Renal pelvis (tissue), 12 donors: ENCODE data around the gene C1orf116. TPM values are rescaled to one million over a fixed set of nuclear protein-coding genes. Genes with fewer than 3 reads are reported as not detected.
A peak's percentile ranks its signal among the peaks of the same experiment; 100 is the strongest.

Experiments
- DNase-seq: peaks from one replicate; pipeline ENCODE4 v3.0.0-alpha.2; 2013
- long read RNA-seq, 16 experiments: transcript quantifications; one replicate each; lab custom pipeline, GENCODE V29; 2026
- polyA plus RNA-seq, 3 donors: library from polyadenylated mRNA; unstranded; fragments of 120-200 nt; gene quantifications; one replicate each; pipeline ENCODE4 v1.2.1, GENCODE V29; 2013; ENCODE audit not compliant: insufficient read length in 3 of 3

The C1orf116 gene
- polyA plus RNA-seq = 10 to 100 TPM; 22.0 to 27.0 (median 26.6) TPM
- long read RNA-seq, donor 1, full-length matches to known transcripts = 5 of 5 reads
- long read RNA-seq, donor 1, partial matches to known transcripts = 0 of 5 reads
- long read RNA-seq, donor 1, other reads (novel, unspliced or antisense) = 0 of 5 reads
- long read RNA-seq, donor 2, full-length matches to known transcripts = 4 of 4 reads
- long read RNA-seq, donor 2, partial matches to known transcripts = 0 of 4 reads
- long read RNA-seq, donor 2, other reads (novel, unspliced or antisense) = 0 of 4 reads
- long read RNA-seq, donor 3, full-length matches to known transcripts = 1 of 1 reads
- long read RNA-seq, donor 3, partial matches to known transcripts = 0 of 1 reads
- long read RNA-seq, donor 3, other reads (novel, unspliced or antisense) = 0 of 1 reads
- long read RNA-seq, donor 4, full-length matches to known transcripts = 4 of 4 reads
- long read RNA-seq, donor 4, partial matches to known transcripts = 0 of 4 reads
- long read RNA-seq, donor 4, other reads (novel, unspliced or antisense) = 0 of 4 reads
- long read RNA-seq, donor 5, full-length matches to known transcripts = 3 of 3 reads
- long read RNA-seq, donor 5, partial matches to known transcripts = 0 of 3 reads
- long read RNA-seq, donor 5, other reads (novel, unspliced or antisense) = 0 of 3 reads
- long read RNA-seq, donor 6, full-length matches to known transcripts = 3 of 3 reads
- long read RNA-seq, donor 6, partial matches to known transcripts = 0 of 3 reads
- long read RNA-seq, donor 6, other reads (novel, unspliced or antisense) = 0 of 3 reads
- long read RNA-seq, donor 7, full-length matches to known transcripts = 15 of 15 reads
- long read RNA-seq, donor 7, partial matches to known transcripts = 0 of 15 reads
- long read RNA-seq, donor 7, other reads (novel, unspliced or antisense) = 0 of 15 reads
- long read RNA-seq, donor 8 = 0 reads
- long read RNA-seq, donor 9, full-length matches to known transcripts = 7 of 12 reads
- long read RNA-seq, donor 9, partial matches to known transcripts = 5 of 12 reads
- long read RNA-seq, donor 9, other reads (novel, unspliced or antisense) = 0 of 12 reads
- long read RNA-seq, donor 10, full-length matches to known transcripts = 7 of 7 reads
- long read RNA-seq, donor 10, partial matches to known transcripts = 0 of 7 reads
- long read RNA-seq, donor 10, other reads (novel, unspliced or antisense) = 0 of 7 reads
- long read RNA-seq, donor 11, full-length matches to known transcripts = 8 of 8 reads
- long read RNA-seq, donor 11, partial matches to known transcripts = 0 of 8 reads
- long read RNA-seq, donor 11, other reads (novel, unspliced or antisense) = 0 of 8 reads
- long read RNA-seq, donor 12, full-length matches to known transcripts = 3 of 3 reads
- long read RNA-seq, donor 12, partial matches to known transcripts = 0 of 3 reads
- long read RNA-seq, donor 12, other reads (novel, unspliced or antisense) = 0 of 3 reads
- long read RNA-seq, donor 13, full-length matches to known transcripts = 2 of 2 reads
- long read RNA-seq, donor 13, partial matches to known transcripts = 0 of 2 reads
- long read RNA-seq, donor 13, other reads (novel, unspliced or antisense) = 0 of 2 reads
- long read RNA-seq, donor 14 = 0 reads
- long read RNA-seq, donor 15, full-length matches to known transcripts = 19 of 25 reads
- long read RNA-seq, donor 15, partial matches to known transcripts = 6 of 25 reads
- long read RNA-seq, donor 15, other reads (novel, unspliced or antisense) = 0 of 25 reads
- long read RNA-seq, donor 16, full-length matches to known transcripts = 8 of 8 reads
- long read RNA-seq, donor 16, partial matches to known transcripts = 0 of 8 reads
- long read RNA-seq, donor 16, other reads (novel, unspliced or antisense) = 0 of 8 reads

GRCh38 chr1:207032528-207033017, at the start of gene C1orf116:
Gene C1orf116, minus strand, starts transcription at chr1:207032756. Its CDS starts 5,158 bp downstream, at chr1:207027598.
- DNase-seq = no peak

DNA sequence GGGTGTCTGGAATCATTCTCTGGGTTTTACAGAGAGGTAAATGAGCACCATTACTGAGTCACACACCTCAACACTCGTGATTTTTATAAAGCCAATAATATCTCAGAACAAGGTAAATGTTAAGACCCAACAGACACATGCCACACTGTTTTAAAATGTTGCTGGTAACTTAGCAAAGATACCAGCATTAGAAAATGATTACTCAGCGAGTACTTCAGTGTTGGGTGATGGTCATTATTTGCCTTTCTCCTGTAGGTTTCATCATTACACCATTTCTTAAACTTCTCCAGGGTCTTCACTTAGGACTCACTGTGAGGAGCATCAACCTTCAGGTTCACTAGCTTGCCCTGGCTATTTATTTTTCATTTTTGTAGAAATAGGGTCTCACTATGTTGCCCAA, 49.2 kb upstream of the C1orf116 start:
- DNase-seq = no peak

DNA sequence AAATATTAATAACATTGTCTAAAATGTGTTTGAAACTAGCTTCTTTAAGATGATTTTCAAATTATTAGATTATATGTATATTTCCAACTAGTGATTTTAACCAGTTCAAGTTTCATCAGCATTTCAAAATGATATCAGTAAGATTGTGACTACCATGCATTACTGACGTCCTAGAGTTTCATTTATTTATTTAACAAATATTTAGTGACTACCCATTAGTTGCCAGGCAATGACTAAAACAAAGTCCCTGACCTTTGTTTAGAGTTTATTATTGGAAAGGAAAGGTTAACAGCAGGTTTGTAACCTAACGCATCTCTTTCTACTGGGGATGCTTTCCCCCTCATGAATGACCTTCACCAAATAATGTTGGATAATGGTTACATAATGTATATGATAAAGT, 48.5 kb upstream of the C1orf116 start:
- DNase-seq = no peak

- DNase-seq = no peak
These were observed 47.2 kb upstream of the C1orf116 start for GRCh38 chr1:207079706-207080241.

GRCh38 chr1:207078578-207079132, 46.1 kb upstream of the C1orf116 start:
- DNase-seq = no peak

- peak; percentile 87 for DNase-seq
These were observed 45.2 kb upstream of the C1orf116 start for GRCh38 chr1:207077470-207078377.

- no peak for DNase-seq
These were observed 44.5 kb upstream of the C1orf116 start for GRCh38 chr1:207077012-207077411.

- no peak for DNase-seq
These were observed 43.8 kb upstream of the C1orf116 start for GRCh38 chr1:207076181-207076955.

DNA sequence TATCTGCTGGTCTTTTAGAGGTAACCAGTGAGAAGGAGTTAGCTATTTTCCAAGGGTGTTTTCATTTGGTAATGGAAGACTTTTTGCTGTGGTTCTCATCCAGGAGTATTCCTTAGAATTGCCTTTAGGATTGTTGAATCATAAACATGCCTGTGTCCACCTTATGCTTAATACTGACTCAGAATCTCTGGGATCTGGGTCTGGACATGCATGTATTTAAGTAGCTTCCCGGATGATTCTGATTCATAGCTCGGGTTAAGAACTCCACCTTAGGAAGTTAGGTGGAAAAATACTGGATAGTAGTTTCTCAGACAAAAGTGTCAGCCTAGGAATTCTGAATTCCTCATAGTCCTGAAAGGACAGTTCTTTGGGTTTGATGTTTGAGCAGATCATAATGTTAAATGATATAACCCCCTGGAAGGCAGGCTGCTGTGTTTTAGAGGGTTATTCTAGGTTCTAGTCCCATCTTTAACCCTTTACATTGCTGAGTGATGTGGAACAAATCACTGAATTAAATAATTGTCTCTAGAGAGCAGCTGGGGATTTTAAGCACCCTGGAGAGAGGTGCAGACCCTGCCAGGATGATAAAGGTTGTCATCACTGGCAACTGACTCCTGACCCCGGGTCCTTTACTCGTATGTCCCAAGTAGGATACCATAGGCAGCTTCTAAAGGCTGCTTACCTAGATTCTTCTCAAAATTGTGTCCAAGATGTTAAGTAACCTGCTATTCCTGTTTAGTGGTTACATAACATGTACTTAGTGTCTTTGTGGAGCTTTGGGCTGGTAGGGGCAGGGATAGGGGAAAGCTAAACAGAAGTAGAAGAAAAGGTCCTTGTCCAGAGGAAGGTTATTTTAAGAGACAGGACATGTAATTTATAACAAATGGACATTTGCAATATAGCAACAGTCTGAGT, 41.6 kb upstream of the C1orf116 start:
- DNase-seq = no peak

GRCh38 chr1:207072233-207072632, 39.7 kb upstream of the C1orf116 start:
- peak; percentile 76 for DNase-seq

- DNase-seq = no peak
These were observed 38.9 kb upstream of the C1orf116 start for GRCh38 chr1:207071426-207071825.

- no peak for DNase-seq
These were observed 38.3 kb upstream of the C1orf116 start for GRCh38 chr1:207070811-207071210.

DNA sequence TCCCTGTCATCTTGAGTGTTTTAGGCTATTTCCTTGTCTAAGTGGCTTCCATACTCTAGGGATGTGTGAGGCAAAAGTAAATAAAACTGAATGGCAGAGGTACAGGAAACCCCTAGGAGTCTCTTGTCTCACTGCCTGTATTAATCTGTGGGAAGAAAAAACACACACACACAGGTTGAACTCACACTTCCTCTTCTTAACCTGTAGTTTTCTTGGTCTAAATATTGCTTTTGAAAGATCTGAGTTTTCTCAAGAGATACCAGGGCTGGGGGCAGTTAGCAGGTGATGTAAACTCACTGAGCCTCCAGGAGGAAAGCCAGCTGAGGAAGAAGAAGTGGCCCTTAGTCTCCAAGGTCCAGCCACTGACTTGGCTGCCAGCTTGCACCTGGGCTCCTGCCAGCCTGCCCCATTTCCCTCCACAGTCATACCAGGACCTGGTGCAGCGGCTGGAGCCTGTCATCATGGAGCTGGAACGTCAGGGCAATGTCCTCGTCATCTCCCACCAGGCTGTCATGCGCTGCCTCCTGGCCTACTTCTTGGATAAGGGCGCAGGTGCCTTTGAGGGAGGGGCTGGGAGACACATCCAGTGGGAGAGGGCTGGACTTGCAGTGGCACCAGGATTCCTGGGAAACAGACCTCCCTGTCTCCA, 37.4 kb upstream of the C1orf116 start:
- no peak for DNase-seq

DNA sequence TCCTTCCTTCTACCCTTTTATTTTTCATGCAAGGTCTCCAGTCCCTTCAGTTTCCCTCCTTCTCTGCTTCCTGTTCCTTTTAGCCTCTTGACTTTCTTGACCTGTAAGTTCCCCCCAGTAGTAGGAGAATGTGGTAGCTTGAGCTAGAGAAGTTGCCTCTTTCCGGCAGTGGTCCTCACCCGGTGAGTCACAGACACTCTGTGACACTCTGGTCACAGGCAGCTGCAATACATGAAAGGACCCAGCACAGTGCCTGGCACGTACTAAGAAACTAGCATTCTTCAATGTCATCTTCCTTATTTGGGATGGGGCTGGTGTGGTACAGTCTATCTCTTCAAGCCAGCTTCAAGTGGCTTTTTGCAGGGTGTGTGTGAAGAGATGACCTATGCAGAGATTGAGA, 36.5 kb upstream of the C1orf116 start:
- no peak for DNase-seq

DNA sequence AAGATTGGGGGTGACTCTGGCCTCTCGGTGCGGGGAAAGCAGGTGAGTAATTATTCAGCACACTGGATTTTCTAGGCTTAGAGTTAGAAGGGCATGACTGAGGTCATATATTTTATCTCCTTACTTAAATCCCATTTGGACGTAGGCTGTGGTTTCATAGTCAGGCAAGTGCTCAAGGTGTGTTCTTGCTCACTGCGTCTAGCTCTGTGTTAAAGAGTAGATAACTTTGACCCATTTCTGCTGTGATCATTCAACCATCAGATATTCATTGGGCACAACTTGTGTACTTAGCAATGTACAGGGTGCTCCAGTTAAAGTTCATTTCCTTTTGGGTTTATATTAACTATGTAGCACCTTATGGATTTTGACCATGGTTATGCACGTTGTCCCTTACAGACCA, 35.1 kb upstream of the C1orf116 start:
- DNase-seq = no peak

DNA sequence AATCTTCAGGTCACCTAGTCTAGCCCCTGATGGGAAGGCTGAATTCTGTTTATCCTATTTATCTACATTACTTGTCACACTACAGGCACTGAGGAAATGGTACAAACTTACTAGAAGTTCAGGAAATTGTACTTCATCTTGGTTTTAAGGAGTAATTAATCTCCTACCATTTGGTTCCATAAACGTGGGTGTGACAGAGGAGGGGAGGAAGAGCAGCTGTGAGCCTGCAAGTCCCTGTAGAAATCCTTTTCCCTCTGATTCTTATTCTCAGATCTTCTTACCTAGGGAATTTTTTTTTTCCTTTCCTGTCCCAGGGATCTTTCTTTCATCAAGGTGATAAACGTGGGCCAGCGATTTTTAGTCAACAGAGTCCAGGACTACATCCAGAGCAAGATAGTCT, 34.6 kb upstream of the C1orf116 start:
- no peak for DNase-seq
